Muscle layer of colon (tissue), 2 donors: ENCODE data around the gene TRIM17.

Experiments used
- H3K27ac ChIP-seq: one replicate; pipeline ENCODE4 v1.7.0; 2013; ENCODE audit warnings: low read depth, mild to moderate bottlenecking, low read length, moderate library complexity
- H3K27me3 ChIP-seq, 2 donors: one replicate each; pipeline ENCODE4 v1.7.0; 2013; ENCODE audit warnings: low read length in 2 of 2, mild to moderate bottlenecking in 2 of 2; ENCODE audit not compliant: insufficient read depth in 2 of 2, control insufficient read depth in 1 of 2
- H3K36me3 ChIP-seq: one replicate; pipeline ENCODE4 v1.7.0; 2013; ENCODE audit warnings: mild to moderate bottlenecking, low read length; ENCODE audit not compliant: insufficient read depth
- H3K4me1 ChIP-seq: one replicate; pipeline ENCODE4 v1.7.0; 2013; ENCODE audit warnings: mild to moderate bottlenecking, low read length; ENCODE audit not compliant: insufficient read depth
- H3K4me3 ChIP-seq, 2 donors: one replicate each; pipeline ENCODE4 v1.7.0; 2013; ENCODE audit warnings: low read length in 2 of 2, low read depth in 1 of 2, mild to moderate bottlenecking in 1 of 2, moderate library complexity in 1 of 2
- H3K9ac ChIP-seq: one replicate; pipeline ENCODE4 v1.7.0; 2013; ENCODE audit warnings: low read length
- H3K9me3 ChIP-seq: one replicate; pipeline ENCODE4 v1.7.0; 2013; ENCODE audit warnings: mild to moderate bottlenecking, low read length
- donor health status: abdominal sarcoma.
- donor health status: Adenocarcinoma of cecum.

TRIM17 gene

GRCh38 chr1:228396770-228397662 lies 19.6 kb downstream of the TRIM17 start:
- Histone ChIP-seq H3K27ac (no peak overlapping the region), H3K9me3 (no peaks in the 10 kb centered on the region), H3K9ac (no peak overlapping the region), H3K27me3 (no peaks in the 10 kb centered on the region), H3K4me1 (no peaks in the 10 kb centered on the region), H3K36me3 (peaks cover 35% of the 10 kb centered on the region), H3K4me3 (no peak overlapping the region)

DNA sequence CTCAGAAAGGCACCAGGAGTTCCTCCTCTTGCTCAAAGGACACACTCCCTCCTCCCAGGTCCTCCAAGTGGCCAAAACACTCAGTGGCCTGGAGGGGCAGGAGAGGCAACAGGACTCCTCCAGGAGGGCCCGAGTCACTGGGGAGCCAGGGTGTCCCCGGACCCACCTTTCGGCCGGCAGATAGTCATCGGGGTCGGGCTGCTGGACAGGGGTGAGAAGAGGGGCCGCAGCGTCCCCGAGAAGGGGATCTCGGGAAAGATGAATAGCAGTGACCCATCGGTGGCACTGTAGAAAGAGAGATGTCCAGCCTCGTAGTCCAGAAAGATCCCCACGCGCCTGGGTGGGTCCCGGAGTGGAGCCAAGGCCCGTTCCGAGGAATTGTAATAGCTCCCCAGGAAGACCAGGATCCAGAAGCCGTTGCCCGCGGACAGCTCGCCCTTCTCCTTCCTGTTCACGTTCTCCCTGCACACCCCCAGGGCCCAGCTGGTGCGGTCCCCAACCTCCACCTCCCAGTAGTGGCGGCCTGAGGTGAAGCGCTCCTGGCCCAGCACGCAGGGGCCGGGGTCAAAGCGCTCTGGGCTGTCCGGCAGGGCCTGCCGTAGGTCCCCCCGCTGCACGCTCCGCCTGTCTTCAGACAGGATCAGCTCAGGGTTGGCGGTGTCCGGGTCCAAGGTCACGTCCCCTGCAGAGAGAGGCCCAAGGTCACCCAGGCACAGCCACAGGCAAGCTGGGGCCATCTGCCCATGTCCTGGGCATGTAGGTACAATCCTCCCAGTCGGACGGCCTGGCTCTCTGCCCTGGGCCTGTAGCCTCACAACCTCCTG lies 21.9 kb downstream of the TRIM17 start:
- no peak overlapping the region for H3K4me3 ChIP-seq
- H3K27me3 ChIP-seq: no peaks in the 10 kb centered on the region
- H3K9ac ChIP-seq: no peak overlapping the region
- no peaks in the 10 kb centered on the region for H3K4me1 ChIP-seq
- H3K36me3 ChIP-seq: peaks cover 32% of the 10 kb centered on the region
- no peaks in the 10 kb centered on the region for H3K9me3 ChIP-seq
- H3K27ac ChIP-seq: no peak overlapping the region

DNA sequence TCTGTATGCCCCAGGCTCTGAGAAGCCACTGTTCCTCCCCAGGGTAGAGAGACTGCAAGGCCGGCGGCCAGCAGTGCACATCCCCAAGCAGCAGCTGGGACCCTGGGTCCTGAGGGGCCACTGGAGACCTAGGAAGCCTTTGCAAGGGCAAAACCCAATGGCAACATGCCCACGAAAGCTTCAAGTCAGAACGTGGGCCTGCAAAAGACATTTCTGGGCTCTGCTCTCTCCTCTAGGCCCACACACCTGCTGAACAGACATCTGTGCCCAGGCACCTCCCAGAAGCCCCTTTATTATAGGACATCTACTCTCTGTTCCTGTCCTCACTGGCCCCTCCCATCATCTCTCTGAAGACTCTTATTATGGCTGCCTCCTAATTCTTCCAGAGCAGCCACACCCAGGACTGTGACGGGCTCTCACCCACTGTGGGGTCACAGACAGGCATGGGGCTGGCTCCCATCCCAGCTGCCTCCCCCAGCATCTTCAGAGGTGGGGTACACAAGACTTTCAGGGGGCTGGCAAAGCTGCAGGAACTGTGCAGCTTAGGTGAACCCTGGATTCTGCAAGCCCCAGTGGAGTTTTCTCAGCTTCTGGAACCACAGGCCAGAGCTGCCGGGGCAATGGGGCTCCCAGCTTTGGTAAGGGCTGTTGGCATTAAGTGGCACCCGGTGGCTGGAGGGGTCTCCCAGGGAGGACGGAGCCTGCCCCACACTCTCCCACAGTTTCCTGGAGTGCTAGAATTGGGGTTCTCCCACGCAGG lies 22.7 kb downstream of the TRIM17 start:
- Histone ChIP-seq H3K9ac (no peak overlapping the region), H3K9me3 (no peaks in the 10 kb centered on the region), H3K27me3 (no peaks in the 10 kb centered on the region), H3K36me3 (peaks cover 32% of the 10 kb centered on the region), H3K27ac (no peak overlapping the region), H3K4me1 (no peaks in the 10 kb centered on the region), H3K4me3 (no peak overlapping the region)

GRCh38 chr1:228393268-228393701 lies 23.4 kb downstream of the TRIM17 start:
- peaks cover 32% of the 10 kb centered on the region for H3K36me3 ChIP-seq
- no peak overlapping the region for H3K4me3 ChIP-seq
- no peaks in the 10 kb centered on the region for H3K9me3 ChIP-seq
- H3K4me1 ChIP-seq: no peaks in the 10 kb centered on the region
- H3K27me3 ChIP-seq: no peaks in the 10 kb centered on the region
- no peak overlapping the region for H3K9ac ChIP-seq
- H3K27ac ChIP-seq: no peak overlapping the region

DNA sequence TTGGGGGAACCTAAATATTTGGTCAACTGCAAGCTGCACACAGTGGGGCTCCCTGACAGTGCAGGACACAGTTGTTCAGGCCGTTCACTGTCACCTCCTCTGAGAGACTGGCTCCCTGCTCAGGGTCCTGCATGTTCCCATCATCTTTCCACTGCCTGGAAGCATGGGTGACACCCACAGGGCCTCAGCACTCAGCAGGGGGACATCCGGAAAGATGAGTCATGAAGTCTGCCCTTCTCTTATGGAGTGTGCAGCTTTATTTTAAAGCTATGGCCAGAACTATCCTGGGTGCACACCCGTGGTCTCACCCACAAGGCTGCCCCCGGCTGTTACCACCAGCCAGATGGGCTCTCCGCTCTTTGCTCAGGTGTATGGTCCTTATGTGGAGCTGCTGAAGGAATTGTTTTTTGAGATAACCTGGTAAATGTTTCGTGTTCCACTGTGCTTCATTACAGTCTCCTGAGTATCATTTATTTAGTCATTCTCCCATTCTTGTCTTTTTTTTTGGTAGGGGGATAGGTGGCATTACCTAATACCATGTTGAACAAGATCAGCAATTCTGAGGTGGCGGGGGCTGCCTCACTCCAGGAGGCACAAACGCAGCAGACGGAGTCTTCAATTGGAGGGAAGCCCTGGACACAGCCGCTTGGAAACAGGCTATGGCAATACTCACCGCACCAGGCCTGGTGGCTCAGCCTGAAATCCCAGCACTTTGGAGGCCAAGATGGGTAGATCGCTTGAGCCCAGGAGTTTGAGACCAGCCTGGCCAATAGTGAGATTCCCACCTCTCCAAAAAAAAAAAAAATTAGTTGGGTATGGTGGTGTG lies 24.3 kb downstream of the TRIM17 start:
- Histone ChIP-seq H3K9me3 (no peaks in the 10 kb centered on the region), H3K27ac (no peak overlapping the region), H3K4me3 (no peak overlapping the region), H3K9ac (no peak overlapping the region), H3K27me3 (no peaks in the 10 kb centered on the region), H3K36me3 (peaks cover 26% of the 10 kb centered on the region), H3K4me1 (no peaks in the 10 kb centered on the region)

DNA sequence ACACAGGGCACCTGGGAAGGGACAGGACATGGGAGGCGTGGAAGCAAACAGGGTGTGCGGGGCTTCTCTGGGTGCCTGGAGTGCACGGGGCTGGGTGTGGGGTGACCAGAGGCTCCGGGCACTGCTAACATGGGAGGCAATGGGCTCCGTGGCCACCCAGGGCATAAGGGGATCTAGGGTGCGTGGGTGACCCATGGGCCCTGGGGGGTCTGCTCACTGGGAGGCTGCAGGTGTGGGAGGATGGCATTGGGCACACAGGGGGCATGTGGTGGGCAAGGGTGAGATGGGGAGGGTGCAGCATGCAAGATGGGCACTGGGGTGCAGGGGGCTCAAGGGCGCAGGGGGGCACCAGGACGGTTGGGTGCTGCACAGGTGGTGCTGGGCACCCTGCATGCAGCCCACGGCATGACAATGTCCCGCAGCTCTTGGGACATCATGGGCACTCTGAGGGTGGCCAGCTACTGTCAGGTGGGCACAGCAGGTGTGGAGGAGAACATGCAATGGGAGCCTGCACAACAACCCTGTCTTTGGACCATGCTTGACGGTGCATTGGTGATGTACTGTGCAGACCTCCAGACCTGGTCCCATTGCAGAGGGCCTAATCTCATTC lies 25.1 kb downstream of the TRIM17 start:
- H3K27me3 ChIP-seq: no peaks in the 10 kb centered on the region
- no peak overlapping the region for H3K9ac ChIP-seq
- peaks cover 21% of the 10 kb centered on the region for H3K36me3 ChIP-seq
- no peaks in the 10 kb centered on the region for H3K4me1 ChIP-seq
- no peaks in the 10 kb centered on the region for H3K9me3 ChIP-seq
- no peak overlapping the region for H3K4me3 ChIP-seq
- no peak overlapping the region for H3K27ac ChIP-seq

DNA sequence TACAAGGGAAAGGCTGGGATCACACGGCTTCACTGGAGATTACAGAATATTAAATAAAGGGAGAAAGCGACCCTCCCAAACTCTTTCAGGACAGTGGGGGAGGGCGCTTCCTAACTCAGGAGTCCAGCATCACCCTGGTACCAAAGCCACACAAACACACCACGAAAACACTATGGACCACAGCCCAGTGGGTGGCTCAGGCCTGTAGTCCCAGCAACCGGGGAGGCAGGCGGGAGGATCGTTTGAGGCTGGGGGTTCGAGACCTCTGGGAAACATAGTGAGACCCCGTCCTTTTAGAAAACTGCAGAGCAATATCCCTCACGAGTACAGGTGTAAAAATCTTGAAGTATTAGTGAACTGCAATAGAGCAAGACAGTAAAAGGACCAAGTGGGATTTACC lies 26.0 kb downstream of the TRIM17 start:
- Histone ChIP-seq H3K4me1 (no peaks in the 10 kb centered on the region), H3K36me3 (peaks cover 13% of the 10 kb centered on the region), H3K27ac (no peak overlapping the region), H3K4me3 (no peak overlapping the region), H3K9ac (no peak overlapping the region), H3K9me3 (no peaks in the 10 kb centered on the region), H3K27me3 (no peaks in the 10 kb centered on the region)

DNA sequence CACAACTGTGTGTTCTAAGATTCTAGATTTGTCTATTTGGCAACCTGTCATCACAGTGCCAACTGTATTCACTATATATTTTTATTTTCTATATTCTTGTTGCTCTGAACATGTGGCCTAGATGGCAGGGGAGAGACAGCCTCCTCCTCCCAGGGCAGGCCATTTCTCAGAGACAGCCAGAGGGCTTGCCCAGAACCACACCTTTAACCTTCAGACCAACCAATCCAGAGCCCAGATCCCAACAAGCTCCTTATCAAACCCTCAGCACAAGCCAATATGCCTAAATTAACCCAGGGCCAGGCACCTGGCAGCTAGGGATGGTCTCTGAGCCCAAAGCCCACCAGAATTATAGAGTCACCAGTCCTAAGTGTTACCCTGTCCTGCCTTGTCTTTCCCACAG lies 29.3 kb downstream of the TRIM17 start:
- Histone ChIP-seq H3K9me3 (no peaks in the 10 kb centered on the region), H3K9ac (no peak overlapping the region), H3K27me3 (no peaks in the 10 kb centered on the region)

DNA sequence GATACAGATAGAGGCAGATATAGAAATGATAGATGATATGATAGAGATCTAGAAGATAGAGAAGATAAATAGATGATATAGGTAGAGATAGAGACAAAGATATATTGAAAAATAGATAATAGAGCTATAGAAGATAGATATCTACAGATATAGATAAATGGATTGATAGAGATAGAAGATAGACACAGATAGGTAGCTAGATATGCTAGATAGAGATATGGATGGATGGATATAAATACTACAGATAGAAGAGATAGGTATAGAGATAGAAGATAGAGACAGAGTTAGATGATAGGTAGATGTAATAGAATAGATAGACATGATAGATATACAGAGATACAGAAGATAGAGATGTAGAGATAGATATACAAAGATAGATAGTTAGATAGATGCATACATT lies 31.4 kb downstream of the TRIM17 start:
- Histone ChIP-seq H3K27me3 (no peaks in the 10 kb centered on the region), H3K9me3 (no peaks in the 10 kb centered on the region), H3K4me1 (no peaks in the 10 kb centered on the region), H3K9ac (no peak overlapping the region), H3K36me3 (no peaks in the 10 kb centered on the region), H3K27ac (no peak overlapping the region), H3K4me3 (no peak overlapping the region)

More for the DNA sequence above, 29.3 kb downstream of the TRIM17 start:
- H3K4me1 ChIP-seq: no peaks in the 10 kb centered on the region
- H3K36me3 ChIP-seq: peaks cover 6% of the 10 kb centered on the region
- no peak overlapping the region for H3K27ac ChIP-seq
- no peak overlapping the region for H3K4me3 ChIP-seq

GRCh38 chr1:228383773-228384172 lies 32.9 kb downstream of the TRIM17 start:
- Histone ChIP-seq H3K4me1 (peaks cover 8% of the 10 kb centered on the region), H3K4me3 (no peak overlapping the region), H3K27me3 (no peaks in the 10 kb centered on the region), H3K27ac (no peak overlapping the region), H3K9me3 (no peaks in the 10 kb centered on the region), H3K9ac (no peak overlapping the region), H3K36me3 (no peaks in the 10 kb centered on the region)
